Stimulated activated naive B cell treated with anti-CD40 and anti-IgM and Interleukin-4, amounts not matched to agents 10 μg/mL and 1 μg/mL and 100 μg/mL, for 72 hours (primary cell): ENCODE data around the gene ADAMTS7.
"Not testable (repeated sequence)": the region's sequence is repeated elsewhere in the genome, so short reads cannot be mapped to it uniquely, and the experiment has no call there.

ENCODE experiments used
- ATAC-seq, 2 donors: fragments of 150-1000 bp; cut with Tn5 transposase; replicated peaks; 2 replicates each; pipeline ENCODE4 v1.10.0; 2021; ENCODE audit warnings: moderate library complexity in 1 of 2
- DNase-seq: peaks from one replicate; pipeline ENCODE4 v3.0.0; 2021
- H3K27ac Mint-ChIP-seq: one replicate; pipeline ENCODE4 v1.8.0; 2022; ENCODE audit warnings: mild to moderate bottlenecking, mixed read lengths
- H3K27me3 Mint-ChIP-seq, 2 donors: one replicate each; pipeline ENCODE4 v1.8.0; 2022; ENCODE audit warnings: mixed read lengths in 2 of 2
- H3K36me3 Mint-ChIP-seq, 2 donors: one replicate each; pipeline ENCODE4 v1.8.0; 2022; ENCODE audit warnings: mixed read lengths in 2 of 2, mild to moderate bottlenecking in 1 of 2
- H3K4me1 Mint-ChIP-seq, 2 donors: one replicate each; pipeline ENCODE4 v1.8.0; 2022; ENCODE audit warnings: mixed read lengths in 2 of 2, mild to moderate bottlenecking in 1 of 2
- H3K4me3 Mint-ChIP-seq, 2 donors: one replicate each; pipeline ENCODE4 v1.8.0; 2022; ENCODE audit warnings: mild to moderate bottlenecking in 2 of 2, mixed read lengths in 2 of 2, moderate library complexity in 1 of 2
- H3K9me3 Mint-ChIP-seq, 2 donors: one replicate each; pipeline ENCODE4 v1.8.0; 2022; ENCODE audit warnings: mixed read lengths in 2 of 2, mild to moderate bottlenecking in 1 of 2

ADAMTS7 gene

GRCh38 chr15:78768531-78769408, 42.5 kb downstream of the ADAMTS7 start:
- peaks cover 10 to 16% of the 10 kb centered on the region in 2 donors for H3K4me1 Mint-ChIP-seq
- DNase-seq (no peak), ATAC-seq (no peak)
- no peaks in the 10 kb centered on the region for H3K36me3 Mint-ChIP-seq
- no peaks in the 10 kb centered on the region for H3K27me3 Mint-ChIP-seq
- peak overlapping the region; percentile 82 for H3K27ac Mint-ChIP-seq
- no peak overlapping the region for H3K4me3 Mint-ChIP-seq
- H3K9me3 Mint-ChIP-seq, result no peaks in the 10 kb centered on the region

- no peak for DNase-seq
- Mint-ChIP-seq H3K27me3 (no peaks in the 10 kb centered on the region), H3K27ac (no peak overlapping the region), H3K9me3 (no peaks in the 10 kb centered on the region), H3K36me3 (no peaks in the 10 kb centered on the region), H3K4me3 (no peak overlapping the region), H3K4me1 (peaks cover 14 to 23% of the 10 kb centered on the region in 2 donors)
- ATAC-seq, result no peak
These were observed 43.2 kb downstream of the ADAMTS7 start for GRCh38 chr15:78768096-78768495.

- ATAC-seq (no peak), DNase-seq (no peak)
- Mint-ChIP-seq H3K9me3 (no peaks in the 10 kb centered on the region), H3K36me3 (no peaks in the 10 kb centered on the region), H3K27me3 (no peaks in the 10 kb centered on the region), H3K4me1 (peaks cover 14 to 25% of the 10 kb centered on the region in 2 donors), H3K27ac (no peak overlapping the region), H3K4me3 (no peak overlapping the region)
These were observed 43.8 kb downstream of the ADAMTS7 start for GRCh38 chr15:78767331-78767951.

DNA sequence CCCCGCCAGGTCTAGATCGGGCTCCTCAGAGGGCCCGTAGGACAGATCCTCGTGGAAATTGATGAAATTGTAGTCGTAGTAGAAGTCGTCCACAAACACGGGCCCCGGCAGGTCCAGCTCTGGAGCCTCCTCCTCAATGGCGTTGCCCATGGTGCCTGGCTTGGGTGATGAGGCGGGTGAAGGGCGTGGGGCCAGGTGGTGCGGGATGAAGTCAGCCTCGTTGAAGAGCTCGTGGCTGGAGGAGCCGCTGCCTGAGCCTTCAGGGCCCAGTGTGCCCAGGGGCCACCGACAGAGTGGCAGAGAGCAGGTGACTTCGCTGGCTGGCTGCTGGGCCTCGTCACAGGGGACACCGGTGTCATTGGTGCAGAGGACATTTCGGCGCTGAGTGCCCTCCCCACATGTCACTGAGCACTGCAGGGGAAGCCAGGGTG, 44.6 kb downstream of the ADAMTS7 start:
- not testable (repeated sequence) for H3K36me3 Mint-ChIP-seq, ATAC-seq, H3K4me3 Mint-ChIP-seq, DNase-seq, H3K27me3 Mint-ChIP-seq, H3K9me3 Mint-ChIP-seq, H3K27ac Mint-ChIP-seq
- peaks cover 16 to 30% of the 10 kb centered on the region in 2 donors for H3K4me1 Mint-ChIP-seq

DNA sequence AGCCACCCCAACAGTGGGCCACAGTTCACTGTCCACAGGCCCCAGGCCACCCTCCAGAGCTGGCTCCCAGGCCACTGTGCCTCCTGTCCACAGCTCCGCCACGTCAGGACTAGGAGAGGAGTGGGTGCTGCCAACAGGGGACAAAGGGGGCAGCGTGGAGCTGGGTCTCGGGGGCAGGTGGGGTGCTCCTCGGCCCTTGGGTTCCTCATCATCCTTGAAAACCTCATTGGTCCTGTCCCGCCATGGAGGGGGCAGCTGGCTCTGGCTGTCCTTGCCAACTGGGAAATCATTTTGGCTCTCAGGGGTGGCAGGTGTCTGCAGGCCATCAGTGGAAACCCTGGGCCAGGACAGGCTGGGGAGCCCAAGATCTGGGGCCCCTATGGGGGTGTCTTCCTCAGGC, 45.2 kb downstream of the ADAMTS7 start:
- DNase-seq (no peak), ATAC-seq (no peak)
- H3K27me3 Mint-ChIP-seq, result no peaks in the 10 kb centered on the region
- peaks cover 21 to 37% of the 10 kb centered on the region in 2 donors for H3K4me1 Mint-ChIP-seq
- H3K27ac Mint-ChIP-seq, result peak overlapping the region; percentile 79
- H3K4me3 Mint-ChIP-seq, result no peak overlapping the region
- H3K9me3 Mint-ChIP-seq, result no peaks in the 10 kb centered on the region
- no peaks in the 10 kb centered on the region for H3K36me3 Mint-ChIP-seq

- not testable (repeated sequence) for H3K9me3 Mint-ChIP-seq, H3K4me3 Mint-ChIP-seq, H3K27me3 Mint-ChIP-seq
These were observed 46.0 kb downstream of the ADAMTS7 start for GRCh38 chr15:78765154-78765860.

DNA sequence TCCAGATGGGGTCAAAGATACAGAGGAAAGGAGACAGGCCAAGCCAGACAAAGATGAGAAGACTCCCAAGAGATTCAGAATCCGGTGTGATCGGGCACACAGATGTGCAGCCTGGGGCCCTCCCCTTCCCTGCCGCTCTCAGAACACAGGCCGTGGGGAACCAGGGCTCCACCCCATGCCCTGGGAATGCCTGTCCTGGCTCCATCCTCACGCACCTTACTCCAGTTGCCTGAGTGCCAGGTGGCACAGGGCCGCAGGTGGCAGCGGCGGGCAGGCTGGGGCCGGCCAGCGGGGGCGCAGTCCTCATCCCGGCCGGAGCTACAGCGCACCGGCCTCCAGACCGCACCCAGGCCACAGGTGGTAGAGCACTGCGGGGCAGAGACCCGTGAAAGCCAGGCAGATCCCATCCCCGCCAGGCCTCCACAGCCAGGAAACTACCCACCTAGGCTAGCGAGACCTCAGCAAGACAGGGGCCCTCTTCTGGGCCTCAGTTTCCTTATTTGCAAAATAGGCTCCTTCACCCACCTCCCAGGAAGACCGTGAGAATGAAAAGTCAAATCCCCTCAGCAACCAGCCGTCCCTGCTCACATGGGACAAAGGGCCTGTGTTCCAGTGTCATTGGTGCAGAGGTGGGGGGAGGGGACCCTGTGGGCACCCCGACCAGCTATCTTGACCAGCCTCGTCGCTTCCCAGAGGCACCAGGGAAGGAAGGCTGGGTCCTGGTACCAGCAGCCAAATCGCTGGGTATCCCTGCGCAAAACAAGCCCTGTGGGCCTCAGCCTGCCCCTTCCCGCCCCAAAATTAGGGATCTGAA, 46.7 kb downstream of the ADAMTS7 start:
- not testable (repeated sequence) for H3K27me3 Mint-ChIP-seq, H3K4me3 Mint-ChIP-seq, DNase-seq, H3K9me3 Mint-ChIP-seq, H3K36me3 Mint-ChIP-seq, ATAC-seq
- Mint-ChIP-seq H3K27ac (peak overlapping the region; percentile 84), H3K4me1 (peaks cover 31 to 52% of the 10 kb centered on the region in 2 donors)

More at GRCh38 chr15:78765154-78765860, 46.0 kb downstream of the ADAMTS7 start:
- not testable (repeated sequence) for ATAC-seq, H3K27ac Mint-ChIP-seq, H3K36me3 Mint-ChIP-seq, DNase-seq
- peaks cover 27 to 44% of the 10 kb centered on the region in 2 donors for H3K4me1 Mint-ChIP-seq

GRCh38 chr15:78763796-78764241, 47.4 kb downstream of the ADAMTS7 start:
- Mint-ChIP-seq H3K4me1 (peaks cover 34 to 52% of the 10 kb centered on the region in 2 donors), H3K27ac (peak overlapping the region; percentile 84), H3K36me3 (no peaks in the 10 kb centered on the region), H3K9me3 (no peaks in the 10 kb centered on the region), H3K27me3 (no peaks in the 10 kb centered on the region), H3K4me3 (no peak overlapping the region)
- ATAC-seq, result no peak
- no peak for DNase-seq

GRCh38 chr15:78762985-78763795, 48.1 kb downstream of the ADAMTS7 start:
- H3K4me3 Mint-ChIP-seq, result peak overlapping the region in 1 of 2 donors; percentile 17
- DNase-seq (no peak), ATAC-seq (no peak)
- H3K27me3 Mint-ChIP-seq, result no peaks in the 10 kb centered on the region
- peak overlapping the region; percentile 69 for H3K27ac Mint-ChIP-seq
- peaks cover 37 to 56% of the 10 kb centered on the region in 2 donors for H3K4me1 Mint-ChIP-seq
- no peaks in the 10 kb centered on the region for H3K36me3 Mint-ChIP-seq
- H3K9me3 Mint-ChIP-seq, result no peaks in the 10 kb centered on the region

- H3K36me3 Mint-ChIP-seq, ATAC-seq, H3K27me3 Mint-ChIP-seq, H3K4me3 Mint-ChIP-seq, H3K9me3 Mint-ChIP-seq, DNase-seq: not testable (repeated sequence)
- H3K27ac Mint-ChIP-seq, result peak overlapping the region; percentile 96
- peaks cover 42 to 63% of the 10 kb centered on the region in 2 donors for H3K4me1 Mint-ChIP-seq
These were observed 48.8 kb downstream of the ADAMTS7 start for GRCh38 chr15:78762386-78762961.

DNA sequence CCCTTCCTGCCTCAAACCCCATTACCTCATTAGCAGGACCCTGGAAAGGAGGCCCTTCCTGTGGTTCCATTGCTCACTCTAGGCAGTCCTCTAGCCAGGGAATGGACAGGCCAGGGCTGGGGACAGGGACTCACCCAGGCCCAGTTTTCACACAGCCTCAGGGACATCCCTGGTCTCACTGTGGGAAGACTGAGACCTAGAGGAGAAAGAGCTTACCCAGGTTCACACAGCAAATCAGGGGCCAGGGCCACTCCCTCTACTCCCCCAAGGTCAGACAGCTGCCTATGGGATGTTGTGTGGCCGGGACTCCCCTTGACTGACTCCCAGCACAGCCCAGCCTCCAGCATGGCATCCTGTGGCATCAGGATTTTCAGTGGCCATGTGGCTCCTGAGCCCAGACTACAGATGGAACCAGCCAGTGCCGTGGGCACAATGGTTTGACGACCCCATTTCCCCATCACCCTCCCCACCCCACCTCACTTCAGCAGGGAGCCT, 49.3 kb downstream of the ADAMTS7 start:
- no peaks in the 10 kb centered on the region for H3K27me3 Mint-ChIP-seq
- H3K9me3 Mint-ChIP-seq, result no peaks in the 10 kb centered on the region
- DNase-seq (no peak), ATAC-seq (no peak)
- peaks cover 47 to 69% of the 10 kb centered on the region in 2 donors for H3K4me1 Mint-ChIP-seq
- no peaks in the 10 kb centered on the region for H3K36me3 Mint-ChIP-seq
- peak overlapping the region in 1 of 2 donors; percentile 58 for H3K4me3 Mint-ChIP-seq
- peak overlapping the region; percentile 96 for H3K27ac Mint-ChIP-seq

- peak overlapping the region; percentile 96 for H3K27ac Mint-ChIP-seq
- not testable (repeated sequence) for H3K27me3 Mint-ChIP-seq
- peak; percentile 21 to 35 for ATAC-seq
These were observed 49.8 kb downstream of the ADAMTS7 start for GRCh38 chr15:78761475-78761874.

More at GRCh38 chr15:78761475-78761874, 49.8 kb downstream of the ADAMTS7 start:
- peak overlapping the region; percentile 25 to 58 for H3K4me3 Mint-ChIP-seq
- H3K9me3 Mint-ChIP-seq, H3K36me3 Mint-ChIP-seq: not testable (repeated sequence)
- DNase-seq, result peak; percentile 67
- H3K4me1 Mint-ChIP-seq, result peaks cover 49 to 72% of the 10 kb centered on the region in 2 donors
